ENCODE results near the gene HEG1.

- no peak for TF ChIP-seq CTCF (conservative IDR thresholded peaks at IDR 0.05; ENCODE audit: low read depth, low read length)
- no peak for TF ChIP-seq EZH2 (IDR thresholded peaks at IDR 0.05; ENCODE audit: borderline replicate concordance, low read depth, low read length, poor library complexity, severe bottlenecking)
These were observed 23.1 kb downstream of the HEG1 start for GRCh38 chr3:125032683-125033082.

Measured in A673 (cell line).